H9 (cell line): ENCODE data around the gene HDAC6. TPM values are rescaled to one million over a fixed set of nuclear protein-coding genes. Genes with fewer than 3 reads are reported as not detected.

ENCODE experiments used
- DNase-seq: peaks from one replicate; pipeline ENCODE4 v3.0.0-alpha.2; 2017
- H2AFZ ChIP-seq: one replicate; pipeline ENCODE4 v1.6.1; 2013; ENCODE audit warnings: mild to moderate bottlenecking, low read length, control low read depth, moderate library complexity
- H2AK5ac ChIP-seq: 2 replicates; pipeline ENCODE4 v1.6.1; 2013; ENCODE audit warnings: low read length, control low read depth, mixed read lengths; ENCODE audit not compliant: insufficient read length
- H2BK120ac ChIP-seq: one replicate; pipeline ENCODE4 v1.6.1; 2013; ENCODE audit warnings: low read depth, mild to moderate bottlenecking, low read length, control low read depth, inconsistent platforms; ENCODE audit not compliant: poor library complexity, severe bottlenecking
- H2BK12ac ChIP-seq: 2 replicates; pipeline ENCODE4 v1.6.1; 2013; ENCODE audit warnings: low read length, control low read depth, mixed read lengths, low read depth; ENCODE audit not compliant: insufficient read length
- H2BK15ac ChIP-seq: 2 replicates; pipeline ENCODE4 v1.6.1; 2013; ENCODE audit warnings: low read depth, low read length, control low read depth
- H2BK20ac ChIP-seq: one replicate; pipeline ENCODE4 v1.6.1; 2013; ENCODE audit warnings: low read depth, mild to moderate bottlenecking, low read length, control low read depth, inconsistent platforms; ENCODE audit not compliant: poor library complexity, severe bottlenecking
- H2BK5ac ChIP-seq: 2 replicates; pipeline ENCODE4 v1.6.1; 2013; ENCODE audit warnings: low read length, control low read depth, mixed read lengths; ENCODE audit not compliant: insufficient read length
- H3K14ac ChIP-seq: 2 replicates; pipeline ENCODE4 v1.6.1; 2013; ENCODE audit warnings: low read length, control low read depth; ENCODE audit not compliant: insufficient read depth
- H3K18ac ChIP-seq: 2 replicates; pipeline ENCODE4 v1.6.1; 2013; ENCODE audit warnings: low read depth, mild to moderate bottlenecking, mixed read lengths, low read length, control low read depth; ENCODE audit not compliant: insufficient read length
- H3K23ac ChIP-seq: 2 replicates; pipeline ENCODE4 v1.6.1; 2013; ENCODE audit warnings: low read length, control low read depth, mixed read lengths, low read depth; ENCODE audit not compliant: insufficient read length
- H3K23me2 ChIP-seq: 2 replicates; pipeline ENCODE4 v1.6.1; 2013; ENCODE audit warnings: low read depth, mild to moderate bottlenecking, mixed read lengths, low read length, control low read depth; ENCODE audit not compliant: insufficient read length, poor library complexity, severe bottlenecking
- H3K27ac ChIP-seq: 2 replicates; pipeline ENCODE4 v1.5.1; 2013; ENCODE audit warnings: low read length, control low read depth, mixed read lengths, low read depth; ENCODE audit not compliant: insufficient read length
- H3K27me3 ChIP-seq: 2 replicates; pipeline ENCODE4 v1.6.1; 2013; ENCODE audit warnings: low read length, control low read depth, inconsistent platforms; ENCODE audit not compliant: insufficient read depth
- H3K4ac ChIP-seq: 2 replicates; pipeline ENCODE4 v1.6.1; 2013; ENCODE audit warnings: low read depth, mild to moderate bottlenecking, control low read depth, inconsistent platforms, low read length, moderate library complexity
- H3K4me1 ChIP-seq: 2 replicates; pipeline ENCODE4 v1.6.1; 2013; ENCODE audit warnings: low read length, control low read depth, inconsistent platforms; ENCODE audit not compliant: insufficient read depth
- H3K4me2 ChIP-seq: 2 replicates; pipeline ENCODE4 v1.6.1; 2013; ENCODE audit warnings: low read length, control low read depth, mixed read lengths; ENCODE audit not compliant: insufficient read length, insufficient read depth
- H3K56ac ChIP-seq: 2 replicates; pipeline ENCODE4 v1.6.1; 2013; ENCODE audit warnings: low read depth, mild to moderate bottlenecking, mixed read lengths, low read length, control low read depth; ENCODE audit not compliant: insufficient read length
- H3K79me1 ChIP-seq: 2 replicates; pipeline ENCODE4 v1.6.1; 2013; ENCODE audit warnings: low read depth, mild to moderate bottlenecking, moderate library complexity, low read length, control low read depth, inconsistent platforms; ENCODE audit not compliant: insufficient read depth, poor library complexity, severe bottlenecking
- H3K79me2 ChIP-seq: 2 replicates; pipeline ENCODE4 v1.6.1; 2013; ENCODE audit warnings: low read length, control low read depth, inconsistent platforms; ENCODE audit not compliant: insufficient read depth
- H3K9ac ChIP-seq: 2 replicates; pipeline ENCODE4 v1.6.1; 2013; ENCODE audit warnings: low read length, control low read depth, mixed read lengths; ENCODE audit not compliant: insufficient read length; ENCODE audit errors: extremely low read depth
- H3K9me3 ChIP-seq: one replicate; pipeline ENCODE4 v1.6.1; 2013; ENCODE audit warnings: low read depth, low read length, inconsistent platforms; ENCODE audit not compliant: control insufficient read depth
- H3T11ph ChIP-seq: one replicate; pipeline ENCODE4 v1.6.1; 2013; ENCODE audit warnings: mild to moderate bottlenecking, low read length, control low read depth, inconsistent platforms
- H4K20me1 ChIP-seq: one replicate; pipeline ENCODE4 v1.6.1; 2013; ENCODE audit not compliant: control insufficient read depth, insufficient read length, insufficient read depth
- H4K5ac ChIP-seq: 2 replicates; pipeline ENCODE4 v1.6.1; 2013; ENCODE audit warnings: low read depth, mild to moderate bottlenecking, mixed read lengths, low read length, control low read depth; ENCODE audit not compliant: insufficient read length
- H4K8ac ChIP-seq: replicated peaks from 2 replicates; pipeline ENCODE4 v1.6.1; 2013; ENCODE audit warnings: low read length, control low read depth, mixed read lengths, low read depth; ENCODE audit not compliant: insufficient read length
- H4K91ac ChIP-seq: 2 replicates; pipeline ENCODE4 v1.6.1; 2013; ENCODE audit warnings: low read depth, mild to moderate bottlenecking, moderate library complexity, mixed read lengths, low read length, control low read depth; ENCODE audit not compliant: insufficient read length
- H3K27ac Mint-ChIP-seq, 3 experiments: 2 replicates in 2 of 3; 3 replicates in 1 of 3; pipeline ENCODE4 v1.8.0; 2020 to 2021; ENCODE audit warnings: mixed read lengths in 3 of 3, mild to moderate bottlenecking in 1 of 3, moderate library complexity in 1 of 3
- H3K27me3 Mint-ChIP-seq: 2 replicates; pipeline ENCODE4 v1.8.0; 2021; ENCODE audit warnings: low read depth, mild to moderate bottlenecking, moderate library complexity, mixed read lengths
- H3K36me3 Mint-ChIP-seq, 3 experiments: 2 replicates in 2 of 3; 3 replicates in 1 of 3; pipeline ENCODE4 v1.8.0; 2020 to 2021; ENCODE audit warnings: low read depth in 3 of 3, mixed read lengths in 3 of 3; ENCODE audit not compliant: insufficient read depth in 1 of 3
- H3K4me1 Mint-ChIP-seq, 2 experiments: 2 replicates each; pipeline ENCODE4 v1.8.0; 2020; ENCODE audit warnings: mixed read lengths in 2 of 2
- H3K4me3 Mint-ChIP-seq, 2 experiments: 2 replicates in 1 of 2; 3 replicates in 1 of 2; pipeline ENCODE4 v1.8.0; 2020 to 2021; ENCODE audit warnings: mild to moderate bottlenecking in 2 of 2, mixed read lengths in 2 of 2, moderate library complexity in 1 of 2
- H3K9me3 Mint-ChIP-seq, 2 experiments: 2 replicates in 1 of 2; 3 replicates in 1 of 2; pipeline ENCODE4 v1.8.0; 2020; ENCODE audit warnings: mild to moderate bottlenecking in 2 of 2, mixed read lengths in 2 of 2, moderate library complexity in 1 of 2
- CTCF ChIP-seq: fragments of 200-600 bp; sonication (generic); conservative IDR thresholded peaks from 3 replicates; pipeline ENCODE4 v1.8.0; 2021; ENCODE audit warnings: antibody characterized with exemption, mild to moderate bottlenecking
- WGBS: extraction: QIAGEN DNeasy Blood & Tissue Kit; methylation state at CpG from one replicate; pipeline ENCODE4 v1.1.7; 2013; ENCODE audit warnings: missing lambda C conversion rate, low lambda C conversion rate, mixed read lengths; ENCODE audit not compliant: insufficient read length; ENCODE audit errors: extremely low coverage; 5-methylcytosine and 5-hydroxymethylcytosine counted together
- total RNA-seq: library from RNA; stranded (reverse); gene quantifications from 2 replicates; pipeline ENCODE4 v1.2.1, GENCODE V29; 2021

The HDAC6 gene
- total RNA-seq, 1 experiment from 2014 or later: 52.8 TPM

DNA sequence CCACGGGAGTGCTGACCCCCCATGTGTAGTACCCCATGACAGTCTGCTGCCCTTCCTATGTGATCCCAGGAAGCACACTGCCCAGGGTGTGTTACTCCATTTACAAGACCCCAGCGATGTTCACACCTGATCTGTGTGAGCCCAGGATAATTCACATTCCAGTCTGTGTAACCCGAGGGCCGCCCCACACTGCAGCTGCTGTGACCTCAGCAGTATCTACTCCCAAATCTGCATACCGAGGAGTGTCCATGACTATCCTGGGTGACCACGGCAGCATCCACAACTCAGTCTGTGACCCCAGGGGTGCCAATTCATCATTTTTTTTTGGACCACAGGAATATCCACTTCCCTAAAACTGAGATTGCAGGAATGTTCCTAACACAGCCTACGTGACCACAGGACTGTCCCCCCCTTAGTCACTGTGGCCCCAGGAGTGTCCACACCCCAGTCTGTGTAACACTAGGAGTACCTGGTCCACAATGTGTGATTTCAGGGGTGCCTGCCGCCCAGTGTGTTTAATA lies 48.1 kb upstream of the HDAC6 start:
- Histone ChIP-seq H2BK20ac (no peak overlapping the region), H3K14ac (no peak overlapping the region), H3T11ph (no peak overlapping the region), H3K9me3 (peaks cover 17% of the 10 kb centered on the region), H3K18ac (no peak overlapping the region), H3K79me2 (no peaks in the 10 kb centered on the region), H3K4ac (no peak overlapping the region), H4K8ac (no peak overlapping the region), H4K5ac (no peak overlapping the region), H3K4me2 (no peak overlapping the region), H2BK15ac (no peak overlapping the region), H2AFZ (no peak overlapping the region), H3K27me3 (no peaks in the 10 kb centered on the region), H3K27ac (no peak overlapping the region), H2BK12ac (no peak overlapping the region), H3K23ac (no peak overlapping the region), H4K91ac (no peak overlapping the region), H2BK120ac (no peak overlapping the region), H3K56ac (no peak overlapping the region), H4K20me1 (no peaks in the 10 kb centered on the region), H3K23me2 (no peaks in the 10 kb centered on the region), H3K4me1 (no peaks in the 10 kb centered on the region), H3K79me1 (no peaks in the 10 kb centered on the region), H3K9ac (no peak overlapping the region), H2AK5ac (no peak overlapping the region), H2BK5ac (no peak overlapping the region)
- peaks cover 59 to 65% of the 10 kb centered on the region in 2 experiments for H3K9me3 Mint-ChIP-seq
- no peak overlapping the region for H3K27ac Mint-ChIP-seq
- no peak overlapping the region for H3K4me3 Mint-ChIP-seq
- H3K27me3 Mint-ChIP-seq: peaks cover 2% of the 10 kb centered on the region
- WGBS: no CpG with 5 or more reads among the region's 8 CpGs
- peaks cover 0 to 7% (median 5%) of the 10 kb centered on the region in 3 experiments; a peak in 4 of 7 replicates for H3K36me3 Mint-ChIP-seq
- TF ChIP-seq CTCF: no peak
- no peak for DNase-seq
- H3K4me1 Mint-ChIP-seq: no peaks in the 10 kb centered on the region
